ENCODE results near the gene CNTROB.

CNTROB gene

GRCh38 chr17:7922845-7923628 lies 9.0 kb upstream of the CNTROB start:
- Histone ChIP-seq H3K4me1 (ENCODE audit: control insufficient read depth, insufficient read depth, low read length) (no peaks in the 10 kb centered on the region), H3K9me3 (ENCODE audit: control insufficient read depth, insufficient read depth, low read depth, low read length) (no peaks in the 10 kb centered on the region), H3K4me3 (ENCODE audit: low read depth, low read length) (no peak overlapping the region), H3K36me3 (ENCODE audit: control insufficient read depth in 2 of 2, insufficient read depth in 1 of 2, low read length in 2 of 2) (peaks cover 4 to 23% of the 10 kb centered on the region in 2 experiments; a peak in 2 of 3 replicates), H3K27ac (ENCODE audit: extremely low read depth, low read depth, low read length) (no peak overlapping the region)
- TF ChIP-seq ZNF202 (tag by site-specific recombination; IDR thresholded peaks at IDR 0.05; ENCODE audit: borderline replicate concordance) (no peak), ZNF341 (tag by site-specific recombination; IDR thresholded peaks at IDR 0.05; ENCODE audit: low read depth) (no peak)
- POLR2A ChIA-PET: interaction anchor here (2.1 kb wide), 1 partner anchor 9 kb away, joined by 7 read pairs; the partner anchor contains the start of genes CNTROB and TRAPPC1
- CTCF ChIA-PET: interaction anchor here (0.6 to 1.5 kb wide), 2 partner anchors 9 to 58 kb away, joined by 3 to 5 read pairs; partner anchors contain the start of genes CNTROB and TRAPPC1

- no peak overlapping the region for H3K4me3 ChIP-seq (ENCODE audit: low read depth, low read length)
- POLR2A ChIA-PET: interaction anchor here (1.1 kb wide), 1 partner anchor 12 kb away, joined by 4 read pairs; the partner anchor contains the start of gene RNF227
- H3K9me3 ChIP-seq (ENCODE audit: control insufficient read depth, insufficient read depth, low read depth, low read length): no peaks in the 10 kb centered on the region
- no peaks in the 10 kb centered on the region for H3K4me1 ChIP-seq (ENCODE audit: control insufficient read depth, insufficient read depth, low read length)
- TF ChIP-seq ZBTB17 (tag by site-specific recombination; IDR thresholded peaks at IDR 0.05): 0 out of 2 replicates have a peak, but pooled peaks have one; percentile 15
- TF ChIP-seq GLIS1 (tag by site-specific recombination; IDR thresholded peaks at IDR 0.05): no peak
- TF ChIP-seq, protein P1, sequence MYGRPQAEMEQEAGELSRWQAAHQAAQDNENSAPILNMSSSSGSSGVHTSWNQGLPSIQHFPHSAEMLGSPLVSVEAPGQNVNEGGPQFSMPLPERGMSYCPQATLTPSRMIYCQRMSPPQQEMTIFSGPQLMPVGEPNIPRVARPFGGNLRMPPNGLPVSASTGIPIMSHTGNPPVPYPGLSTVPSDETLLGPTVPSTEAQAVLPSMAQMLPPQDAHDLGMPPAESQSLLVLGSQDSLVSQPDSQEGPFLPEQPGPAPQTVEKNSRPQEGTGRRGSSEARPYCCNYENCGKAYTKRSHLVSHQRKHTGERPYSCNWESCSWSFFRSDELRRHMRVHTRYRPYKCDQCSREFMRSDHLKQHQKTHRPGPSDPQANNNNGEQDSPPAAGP (tag by site-specific recombination; IDR thresholded peaks at IDR 0.05): no peak
- CTCF ChIA-PET: no interaction called here
- H3K27ac ChIP-seq (ENCODE audit: extremely low read depth, low read depth, low read length): no peak overlapping the region; the same call in 1 of the 2 replicates
- H3K36me3 ChIP-seq (ENCODE audit: control insufficient read depth in 2 of 2, insufficient read depth in 1 of 2, low read length in 2 of 2): peaks cover 4 to 46% of the 10 kb centered on the region in 2 experiments; a peak in 2 of 3 replicates
These were observed 4.4 kb upstream of the CNTROB start for GRCh38 chr17:7927596-7927995.

DNA sequence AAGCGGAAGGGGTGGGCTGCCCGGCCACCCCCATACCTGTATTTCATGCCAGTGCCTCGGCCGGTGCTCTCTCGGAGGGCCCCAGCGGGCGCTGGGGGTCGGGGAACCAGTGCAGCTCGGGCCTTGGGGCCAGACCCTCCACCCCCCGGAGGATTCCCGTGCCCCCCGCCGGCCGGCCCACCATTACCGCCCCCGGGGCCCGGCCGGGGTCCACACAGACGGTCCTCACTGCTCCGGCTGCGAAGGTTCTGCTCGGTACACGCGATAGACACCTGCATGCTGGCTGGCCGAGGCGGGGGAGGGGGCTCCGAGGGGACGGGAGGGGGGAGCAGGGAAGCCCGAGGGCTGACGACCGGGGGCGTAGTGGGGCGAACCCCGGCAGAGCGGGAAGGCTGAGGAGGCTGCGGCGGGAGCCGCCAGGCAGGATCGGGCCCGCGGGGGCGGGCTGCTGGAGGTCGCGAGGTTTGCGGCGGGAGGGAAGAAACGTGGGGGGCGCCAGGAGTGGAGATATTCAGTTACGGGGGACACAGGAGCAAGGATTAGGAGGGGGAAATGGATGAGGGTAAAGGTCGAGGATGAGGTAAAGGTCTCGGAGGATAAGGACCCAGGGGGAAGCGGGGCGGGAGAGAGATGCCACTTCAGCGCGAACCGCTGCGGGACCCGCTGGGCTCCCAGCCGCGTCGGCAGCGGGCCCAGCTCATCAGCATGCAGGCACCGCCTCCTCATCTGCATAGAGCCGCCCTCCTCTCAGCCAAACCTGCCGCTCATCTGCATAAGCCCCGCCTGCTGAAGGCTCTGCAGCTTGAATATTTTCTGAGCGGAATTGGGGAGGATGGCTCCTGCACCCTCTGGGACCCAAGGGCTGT lies 2.6 kb upstream of the CNTROB start, which contains the start of gene KCNAB3:
Gene KCNAB3 (minus strand): TSS at position 699 of the 866 bp plus-strand sequence. CDS start 421 bp downstream, at position 278.
- peaks cover 5 to 41% of the 10 kb centered on the region in 2 experiments; a peak in 2 of 3 replicates for H3K36me3 ChIP-seq (ENCODE audit: control insufficient read depth in 2 of 2, insufficient read depth in 1 of 2, low read length in 2 of 2)
- peaks cover 5% of the 10 kb centered on the region; the same call in 1 of the 2 replicates for H3K4me1 ChIP-seq (ENCODE audit: control insufficient read depth, insufficient read depth, low read length)
- H3K4me3 ChIP-seq (ENCODE audit: low read depth, low read length): no peak within 1 kb of the TSS
- ChIA-PET POLR2A (interaction anchor here (1.2 kb wide), 2 partner anchors 9 to 14 kb away, joined by 4 read pairs; partner anchors contain the start of gene RNF227), CTCF (no interaction called here)
- H3K27ac ChIP-seq (ENCODE audit: extremely low read depth, low read depth, low read length): no peak within 1 kb of the TSS
- no peak for TF ChIP-seq MEIS1 (CRISPR knock-in tag; IDR thresholded peaks at IDR 0.05; ENCODE audit: borderline replicate concordance)
- peak; percentile 17; the same call in 1 of the 2 replicates for TF ChIP-seq ZNF140 (tag by site-specific recombination; IDR thresholded peaks at IDR 0.05)
- no peak for TF ChIP-seq ZNF48 (tag by site-specific recombination; IDR thresholded peaks at IDR 0.05)
- H3K9me3 ChIP-seq (ENCODE audit: control insufficient read depth, insufficient read depth, low read depth, low read length): no peaks in the 10 kb centered on the region

DNA sequence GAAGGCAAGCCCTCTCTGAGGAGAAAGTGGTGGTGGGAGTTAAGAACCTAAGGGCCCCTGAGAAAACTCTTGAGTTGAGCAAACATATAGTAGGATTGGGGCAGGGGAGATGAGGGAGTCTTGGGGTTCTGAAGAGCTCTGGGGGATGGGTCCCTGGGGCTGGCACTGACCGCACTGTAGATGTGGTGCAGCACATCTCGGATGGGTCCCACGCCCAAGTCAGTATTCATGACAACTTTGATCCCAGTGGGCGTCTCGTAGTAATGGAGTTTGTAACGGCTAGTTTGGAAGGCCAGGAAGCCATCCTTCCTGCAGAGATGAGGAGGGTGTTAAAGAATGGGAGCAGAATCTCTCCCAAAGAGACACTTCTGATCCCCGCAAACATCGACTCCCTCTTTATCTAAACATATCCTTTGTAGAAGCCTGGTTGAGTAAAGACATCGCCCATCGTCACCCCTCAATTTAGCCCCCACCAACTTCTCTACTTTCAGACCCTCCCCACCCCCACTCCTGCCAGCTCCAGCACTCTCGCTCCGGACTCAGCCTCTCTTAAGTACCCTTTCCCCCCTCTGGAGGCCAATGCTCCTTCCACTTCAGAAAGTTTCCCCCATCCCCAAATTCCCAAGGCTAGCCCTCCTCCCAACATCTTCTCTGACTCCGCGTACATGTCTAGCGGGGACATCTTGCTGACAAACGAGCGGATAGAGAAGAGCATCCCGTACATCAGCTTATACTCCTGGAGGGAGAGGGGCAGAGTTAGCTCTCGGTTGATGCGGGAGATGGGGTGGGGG lies 970 bp upstream of the CNTROB start:
- CTCF ChIA-PET: interaction anchor here (0.7 to 2.4 kb wide), 11 partner anchors 9 to 211 kb away, joined by 3 to 36 read pairs (median 5); no protein-coding TSS in a partner anchor
- TF ChIP-seq, protein P2, sequence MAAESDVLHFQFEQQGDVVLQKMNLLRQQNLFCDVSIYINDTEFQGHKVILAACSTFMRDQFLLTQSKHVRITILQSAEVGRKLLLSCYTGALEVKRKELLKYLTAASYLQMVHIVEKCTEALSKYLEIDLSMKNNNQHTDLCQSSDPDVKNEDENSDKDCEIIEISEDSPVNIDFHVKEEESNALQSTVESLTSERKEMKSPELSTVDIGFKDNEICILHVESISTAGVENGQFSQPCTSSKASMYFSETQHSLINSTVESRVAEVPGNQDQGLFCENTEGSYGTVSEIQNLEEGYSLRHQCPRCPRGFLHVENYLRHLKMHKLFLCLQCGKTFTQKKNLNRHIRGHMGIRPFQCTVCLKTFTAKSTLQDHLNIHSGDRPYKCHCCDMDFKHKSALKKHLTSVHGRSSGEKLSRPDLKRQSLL (tag by site-specific recombination; IDR thresholded peaks at IDR 0.05): no peak
- TF ChIP-seq PRDM1 (tag by site-specific recombination; IDR thresholded peaks at IDR 0.05) (0 out of 2 replicates have a peak, but pooled peaks have one; percentile 3), ZNF169 (tag by site-specific recombination; IDR thresholded peaks at IDR 0.05) (0 out of 2 replicates have a peak, but pooled peaks have one; percentile 14), ZBTB17 (tag by site-specific recombination; IDR thresholded peaks at IDR 0.05) (peak; percentile 71), ZNF501 (tag by site-specific recombination; IDR thresholded peaks at IDR 0.05) (0 out of 2 replicates have a peak, but pooled peaks have one; percentile 22), TRIM28 (IDR thresholded peaks at IDR 0.05; ENCODE audit: borderline replicate concordance, low read length) (no peak), ZNF426 (tag by site-specific recombination; IDR thresholded peaks at IDR 0.05) (no peak)
- Histone ChIP-seq H3K9me3 (ENCODE audit: control insufficient read depth, insufficient read depth, low read depth, low read length) (no peaks in the 10 kb centered on the region), H3K36me3 (ENCODE audit: control insufficient read depth in 2 of 2, insufficient read depth in 1 of 2, low read length in 2 of 2) (peaks cover 18 to 57% of the 10 kb centered on the region in 2 experiments), H3K4me1 (ENCODE audit: control insufficient read depth, insufficient read depth, low read length) (peaks cover 5% of the 10 kb centered on the region; the same call in 1 of the 2 replicates), H3K27ac (ENCODE audit: extremely low read depth, low read depth, low read length) (peak overlapping the region; percentile 29; the same call in 1 of the 2 replicates), H3K4me3 (ENCODE audit: low read depth, low read length) (peak overlapping the region; percentile 93)
- POLR2A ChIA-PET: interaction anchor here (0.9 to 5.3 kb wide), 20 partner anchors 11 to 358 kb away, joined by 3 to 66 read pairs (median 4); partner anchors contain the start of genes CHD3, FXR2, KDM6B and NAA38

All from HEK293 (cell line).